Adrenal gland (tissue), 12 donors: ENCODE results near the gene GLI2. TPM values are rescaled to one million over a fixed set of nuclear protein-coding genes. Genes with fewer than 3 reads are reported as not detected.
A peak's percentile ranks its signal among the peaks of the same experiment; 100 is the strongest.

ENCODE experiments used
- DNase-seq, 7 donors: peaks; one replicate each; pipeline ENCODE4 v3.0.0-alpha.2; 2019 to 2020
- H3K27ac ChIP-seq, 5 donors: fragments of 200-600 bp; sonication (generic) in 4 of 5; 1 replicate in 3 of 5; 2 replicates in 2 of 5; pipeline versions ENCODE4 v1.5.1 to v1.8.0; 2016 to 2020; ENCODE audit warnings: mild to moderate bottlenecking in 1 of 5
- H3K27me3 ChIP-seq: fragments of 200-600 bp; 2 replicates; pipeline ENCODE4 v1.8.0; 2021
- H3K36me3 ChIP-seq, 2 donors: fragments of 200-600 bp; replicated peaks in 1 of 2; 1 replicate in 1 of 2; 2 replicates in 1 of 2; pipeline versions ENCODE4 v1.5.1 to v1.8.0; 2018 to 2022
- H3K4me1 ChIP-seq, 2 donors: fragments of 200-600 bp; replicated peaks in 1 of 2; 1 replicate in 1 of 2; 2 replicates in 1 of 2; pipeline versions ENCODE4 v1.5.1 to v1.8.0; 2018 to 2021
- H3K4me3 ChIP-seq, 4 donors: fragments of 200-600 bp; sonication (generic) in 3 of 4; one replicate each; pipeline ENCODE4 v1.5.1; 2016 to 2018
- H3K9me3 ChIP-seq, 3 donors: fragments of 200-600 bp; sonication (generic) in 1 of 3; replicated peaks in 1 of 3; 1 replicate in 2 of 3; 2 replicates in 1 of 3; pipeline versions ENCODE4 v1.5.1 to v1.8.0; 2016 to 2021
- CTCF ChIP-seq, 6 experiments: fragments of 450-650 bp in 4 of 6; fragments of 200-600 bp in 2 of 6; sonication (generic) in 1 of 6; IDR thresholded peaks; 1 replicate in 5 of 6; 2 replicates in 1 of 6; pipeline versions ENCODE4 v1.5.1 to v1.8.0; 2016 to 2021; ENCODE audit warnings: antibody characterized with exemption in 6 of 6, mild to moderate bottlenecking in 2 of 6, moderate library complexity in 1 of 6
- POLR2A ChIP-seq, 2 donors: fragments of 450-650 bp; IDR thresholded peaks; one replicate each; pipeline ENCODE4 v1.6.1; 2017; ENCODE audit warnings: antibody characterized with exemption in 2 of 2, mild to moderate bottlenecking in 2 of 2, moderate library complexity in 1 of 2
- WGBS, 4 donors: extraction: QIAGEN DNeasy Blood & Tissue Kit in 2 of 4; methylation state at CpG; one replicate each; pipeline versions ENCODE4 v1.1.5 to v1.1.7; 2013 to 2017; 5-methylcytosine and 5-hydroxymethylcytosine counted together
- intact Hi-C, 2 donors: fragments of 100-400 bp; cut with DNase I; formaldehyde crosslinking; loops; one replicate each; pipeline versions ENCODE4 v1.14.1 to v1.15.0; 2022 to 2023
- polyA plus RNA-seq, 3 donors: library from polyadenylated mRNA; stranded (reverse); fragments of 200-250 nt in 2 of 3; fragments of 350-450 nt in 1 of 3; fragmentation: Illumina TruSeq in 1 of 3; extraction: RNeasy Lipid Tissue Mini Kit (QIAGEN cat#74804) in 1 of 3; gene quantifications; one replicate each; pipeline ENCODE4 v1.2.3, GENCODE V29; 2013 to 2014
- total RNA-seq, 9 donors: library from RNA; depleted of rRNA in 4 of 9; stranded (reverse); fragments of >200 nt in 4 of 9; fragments of 120-200 nt in 1 of 9; fragmentation: NEBNext Ultra II Directional in 1 of 9; extraction: Animal tissue kit (Norgen Biotek cat#: 25700) in 1 of 9; gene quantifications; one replicate each; pipeline versions ENCODE4 v1.1.0 to v1.2.4, GENCODE V29; 2013 to 2023
- donor health status: healthy with polysubstance abuse.
- donor health status: Bipolar disorder and iron deficiency.
- donor health status: DM: yes; HTN: yes; CAD: no.
- donor health status: DM: no; HTN: no; CAD: no.
- donor health status: DM: no; HTN: no; CAD: no.
- donor health status: DM: yes; HTN: yes; CAD: no.

The GLI2 gene
- total and polyA plus RNA-seq, 12 donors: 0.51 to 4.5 (median 2.5) TPM

GRCh38 chr2:120769787-120770120 lies 34.1 kb downstream of the GLI2 start:
- no peak for DNase-seq
- 74 to 86% (median 82%) methylated on average over 2 of the region's 2 CpGs for WGBS, 4 donors
- intact Hi-C loops: no loop called here

GRCh38 chr2:120770176-120770575 lies 34.5 kb downstream of the GLI2 start:
- H3K36me3 ChIP-seq: no peaks in the 10 kb centered on the region
- no peaks in the 10 kb centered on the region for H3K9me3 ChIP-seq
- WGBS, 4 donors: 87 to 94% (median 90%) methylated on average over 2 to 4 of the region's 4 CpGs
- DNase-seq: no peak
- intact Hi-C loops: no loop called here
- peak overlapping the region in 1 of 5 donors; percentile 91 for H3K27ac ChIP-seq
- TF ChIP-seq POLR2A (IDR thresholded peaks at IDR 0.05) (no peak), CTCF (IDR thresholded peaks at IDR 0.05) (no peak)
- H3K27me3 ChIP-seq: no peaks in the 10 kb centered on the region
- peaks cover 0 to under 1% of the 10 kb centered on the region in 2 donors for H3K4me1 ChIP-seq
- no peak overlapping the region for H3K4me3 ChIP-seq

More at GRCh38 chr2:120769787-120770120, 34.1 kb downstream of the GLI2 start:
- no peak overlapping the region for H3K4me3 ChIP-seq
- no peaks in the 10 kb centered on the region for H3K9me3 ChIP-seq
- TF ChIP-seq CTCF (IDR thresholded peaks at IDR 0.05) (no peak), POLR2A (IDR thresholded peaks at IDR 0.05) (no peak)
- H3K27me3 ChIP-seq: no peaks in the 10 kb centered on the region
- peaks cover 0 to 3% of the 10 kb centered on the region in 2 donors for H3K4me1 ChIP-seq
- H3K36me3 ChIP-seq: no peaks in the 10 kb centered on the region
- no peak overlapping the region for H3K27ac ChIP-seq

GRCh38 chr2:120770641-120771040 lies 35.0 kb downstream of the GLI2 start:
- no peak for DNase-seq
- intact Hi-C loops: no loop called here
- Histone ChIP-seq H3K4me3 (no peak overlapping the region), H3K36me3 (no peaks in the 10 kb centered on the region), H3K27me3 (no peaks in the 10 kb centered on the region), H3K27ac (peak overlapping the region in 2 of 5 donors; percentile 47 to 91), H3K4me1 (no peaks in the 10 kb centered on the region), H3K9me3 (no peaks in the 10 kb centered on the region)
- TF ChIP-seq CTCF (IDR thresholded peaks at IDR 0.05): no peak
- no peak for TF ChIP-seq POLR2A (IDR thresholded peaks at IDR 0.05)
- WGBS, 4 donors: 81 to 89% (median 89%) methylated on average over 3 to 6 of the region's 6 CpGs

- WGBS, 4 donors: 57 to 77% (median 69%) methylated on average over 9 to 14 of the region's 14 CpGs
Observed at GRCh38 chr2:120771111-120771780, 35.6 kb downstream of the GLI2 start.

More at GRCh38 chr2:120771111-120771780, 35.6 kb downstream of the GLI2 start:
- TF ChIP-seq POLR2A (IDR thresholded peaks at IDR 0.05): no peak
- no peak for TF ChIP-seq CTCF (IDR thresholded peaks at IDR 0.05)
- Histone ChIP-seq H3K4me3 (no peak overlapping the region), H3K4me1 (no peaks in the 10 kb centered on the region), H3K9me3 (no peaks in the 10 kb centered on the region), H3K27me3 (no peaks in the 10 kb centered on the region), H3K36me3 (no peaks in the 10 kb centered on the region), H3K27ac (peak overlapping the region in 3 of 5 donors; percentile 40 to 91 (median 47))
- peak in 6 of 7 donors; percentile 46 to 63 (median 50) for DNase-seq
- intact Hi-C loops: no loop called here
